ENCODE results near the gene GTSE1.
A peak's percentile ranks its signal among the peaks of the same experiment; 100 is the strongest.

GTSE1 gene

GRCh38 chr22:46364341-46365165 lies 67.9 kb downstream of the GTSE1 start:
- DNase-seq (ENCODE audit: low read depth, low spot score), result peak; percentile 71

- no peak for DNase-seq (ENCODE audit: low read depth, low spot score)
Observed at GRCh38 chr22:46365166-46365624, 68.5 kb downstream of the GTSE1 start.

GRCh38 chr22:46366327-46366731 lies 69.7 kb downstream of the GTSE1 start:
- no peak for DNase-seq (ENCODE audit: low read depth, low spot score)

- peak; percentile 50 for DNase-seq (ENCODE audit: low read depth, low spot score)
Observed at GRCh38 chr22:46366801-46367706, 70.4 kb downstream of the GTSE1 start.

GRCh38 chr22:46367707-46368191 lies 71.1 kb downstream of the GTSE1 start:
- DNase-seq (ENCODE audit: low read depth, low spot score), result peak; percentile 89

- DNase-seq (ENCODE audit: low read depth, low spot score), result no peak
Observed at GRCh38 chr22:46368422-46368821, 71.8 kb downstream of the GTSE1 start.

- peak; percentile 36 for DNase-seq (ENCODE audit: low read depth, low spot score)
Observed at GRCh38 chr22:46368871-46369715, 72.4 kb downstream of the GTSE1 start.

- no peak for DNase-seq (ENCODE audit: low read depth, low spot score)
Observed at GRCh38 chr22:46369716-46370583, 73.3 kb downstream of the GTSE1 start.

GRCh38 chr22:46370584-46371291 lies 74.1 kb downstream of the GTSE1 start:
- DNase-seq (ENCODE audit: low read depth, low spot score), result peak; percentile 51

GRCh38 chr22:46371623-46372226 lies 75.1 kb downstream of the GTSE1 start:
- DNase-seq (ENCODE audit: low read depth, low spot score), result no peak

- no peak for DNase-seq (ENCODE audit: low read depth, low spot score)
Observed at GRCh38 chr22:46372686-46373085, 76.0 kb downstream of the GTSE1 start.

- no peak for DNase-seq (ENCODE audit: low read depth, low spot score)
Observed at GRCh38 chr22:46373159-46373558, 76.5 kb downstream of the GTSE1 start.

GRCh38 chr22:46373921-46374662 lies 77.4 kb downstream of the GTSE1 start:
- no peak for DNase-seq (ENCODE audit: low read depth, low spot score)

- no peak for DNase-seq (ENCODE audit: low read depth, low spot score)
Observed at GRCh38 chr22:46374663-46375474, 78.2 kb downstream of the GTSE1 start.

- DNase-seq (ENCODE audit: low read depth, low spot score), result no peak
Observed at GRCh38 chr22:46376111-46376510, 79.4 kb downstream of the GTSE1 start.

- DNase-seq (ENCODE audit: low read depth, low spot score), result peak; percentile 68
Observed at GRCh38 chr22:46376908-46377524, 80.3 kb downstream of the GTSE1 start.

All from ELF-1 (cell line).